Fibroblast of skin of left biceps (primary cell): ENCODE results near the gene SDCBP2.
A peak's percentile ranks its signal among the peaks of the same experiment; 100 is the strongest.

Experiments used
- DNase-seq, 2 experiments: peaks; one replicate each; pipeline ENCODE4 v3.0.0-alpha.2; 2013; ENCODE audit warnings: low read depth in 2 of 2

Gene SDCBP2

GRCh38 chr20:1297486-1297885 lies 31.5 kb downstream of the SDCBP2 start:
- DNase-seq = no peak

GRCh38 chr20:1296922-1297321 lies 32.0 kb downstream of the SDCBP2 start:
- DNase-seq = no peak

- no peak for DNase-seq
These were observed 32.8 kb downstream of the SDCBP2 start for GRCh38 chr20:1296117-1296610.

GRCh38 chr20:1295276-1295930 lies 33.5 kb downstream of the SDCBP2 start:
- DNase-seq = no peak

- DNase-seq = no peak
These were observed 34.4 kb downstream of the SDCBP2 start for GRCh38 chr20:1294497-1294896.

GRCh38 chr20:1293641-1294379 lies 35.1 kb downstream of the SDCBP2 start:
- DNase-seq = no peak

- no peak for DNase-seq
These were observed 36.3 kb downstream of the SDCBP2 start for GRCh38 chr20:1292620-1293019.

- DNase-seq = peak in 1 of 2 experiments; percentile 6
These were observed 37.7 kb downstream of the SDCBP2 start for GRCh38 chr20:1291191-1291741.

- no peak for DNase-seq
These were observed 41.0 kb downstream of the SDCBP2 start for GRCh38 chr20:1287787-1288569.

- DNase-seq = no peak
These were observed 41.6 kb downstream of the SDCBP2 start for GRCh38 chr20:1287306-1287705.

GRCh38 chr20:1286267-1287024 lies 42.5 kb downstream of the SDCBP2 start:
- DNase-seq = no peak

GRCh38 chr20:1283522-1284510 lies 45.1 kb downstream of the SDCBP2 start:
- DNase-seq = no peak

GRCh38 chr20:1282966-1283365 lies 46.0 kb downstream of the SDCBP2 start:
- no peak for DNase-seq

GRCh38 chr20:1281279-1282057 lies 47.5 kb downstream of the SDCBP2 start:
- no peak for DNase-seq

- no peak for DNase-seq
These were observed 48.5 kb downstream of the SDCBP2 start for GRCh38 chr20:1280195-1281102.

- DNase-seq = no peak
These were observed 49.9 kb downstream of the SDCBP2 start for GRCh38 chr20:1278993-1279392.

GRCh38 chr20:1277529-1278322 lies 51.2 kb downstream of the SDCBP2 start:
- DNase-seq = no peak
